ENCODE data around the gene THSD7A.

- TF ChIP-seq CTCF (IDR thresholded peaks at IDR 0.05; ENCODE audit: low read depth, low read length, missing input control), result no peak
- TF ChIP-seq REST (IDR thresholded peaks at IDR 0.05), result no peak
- no peak for TF ChIP-seq EGR1 (IDR thresholded peaks at IDR 0.05; ENCODE audit: low read depth in 2 of 2)
- TF ChIP-seq SP1 (IDR thresholded peaks at IDR 0.05), result no peak
- no peak for TF ChIP-seq ATF3 (IDR thresholded peaks at IDR 0.05)
- no peak for TF ChIP-seq FOXA1 (IDR thresholded peaks at IDR 0.05)
- TF ChIP-seq YY1 (IDR thresholded peaks at IDR 0.05), result no peak
- no peak for TF ChIP-seq JUND (IDR thresholded peaks at IDR 0.05)
- TF ChIP-seq NR2F2 (IDR thresholded peaks at IDR 0.05), result no peak
These were observed 219.3 kb downstream of the THSD7A start for GRCh38 chr7:11612737-11613136.

Data from liver (tissue), 3 donors.